Measurements from ENCODE around the gene RARB. TPM values are rescaled to one million over a fixed set of nuclear protein-coding genes. Genes with fewer than 3 reads are reported as not detected.
A peak's percentile ranks its signal among the peaks of the same experiment; 100 is the strongest.

RARB gene
- total RNA-seq, 1 donor from 2014 or later = 15.2 TPM

DNA sequence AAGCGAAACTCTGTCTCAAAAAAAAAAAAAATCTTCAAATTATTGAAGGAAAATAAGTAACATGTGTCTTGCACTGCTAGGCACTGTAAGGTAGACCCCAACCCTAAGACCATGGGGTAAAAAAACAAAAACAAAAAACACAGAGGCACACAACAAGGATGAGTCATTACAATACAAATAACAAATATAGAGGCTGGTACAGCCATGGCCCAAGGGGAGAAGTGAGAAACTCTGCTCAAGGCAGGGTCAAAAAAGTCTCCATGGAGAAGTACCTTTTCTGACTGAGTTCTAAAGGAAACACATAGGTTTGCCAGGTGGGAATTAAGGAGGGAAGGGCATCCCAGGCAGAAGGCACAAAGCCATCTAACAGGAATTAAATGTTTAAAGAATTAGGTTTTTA, 182.1 kb downstream of the RARB start:
- intact Hi-C loops (cut with DNase I) = no loop called here
- DNase-seq (ENCODE audit: low spot score) (no peak), ATAC-seq (no peak)

DNA sequence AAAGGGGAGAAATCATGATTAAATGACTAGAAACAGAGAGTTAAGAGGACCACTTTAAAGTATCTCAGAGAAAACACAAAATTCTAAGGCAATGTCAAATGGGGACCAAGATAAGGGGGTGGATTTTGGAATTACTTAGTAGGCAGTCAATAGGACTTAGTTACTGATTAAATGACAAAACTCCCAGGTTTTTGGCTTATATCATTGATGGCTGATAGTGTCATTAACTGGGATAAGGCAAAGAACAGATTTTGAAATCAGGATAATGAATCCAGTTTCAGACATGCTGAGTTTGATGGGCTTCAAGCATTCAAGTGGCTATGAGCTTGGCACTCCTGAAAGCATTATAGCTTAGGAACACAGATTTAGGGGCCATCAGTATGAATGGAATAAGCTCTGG, 182.7 kb downstream of the RARB start:
- no peak for DNase-seq (ENCODE audit: low spot score)
- intact Hi-C loops (cut with DNase I) = no loop called here
- ATAC-seq = no peak

DNA sequence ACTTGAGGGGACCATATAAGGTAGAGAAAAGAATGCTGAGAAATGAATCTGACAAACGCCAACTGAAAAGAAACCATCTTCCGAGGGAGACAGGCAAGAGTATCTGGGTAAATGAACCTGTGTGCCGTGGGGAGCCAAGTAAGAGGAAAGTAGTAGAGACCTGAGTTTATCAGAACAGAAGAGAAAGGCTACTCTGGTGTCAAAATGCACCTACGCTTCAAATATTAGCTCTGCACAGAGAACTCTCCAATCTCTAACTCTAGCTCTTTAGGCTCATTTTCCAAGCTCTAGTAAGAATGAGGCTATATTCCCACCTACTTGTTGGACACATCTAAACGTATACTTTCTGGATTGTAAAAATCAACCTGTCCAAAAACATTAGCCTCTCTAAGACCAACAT, 183.1 kb downstream of the RARB start:
- DNase-seq (ENCODE audit: low spot score) (no peak), ATAC-seq (no peak)
- intact Hi-C loops (cut with DNase I) = no loop called here

DNA sequence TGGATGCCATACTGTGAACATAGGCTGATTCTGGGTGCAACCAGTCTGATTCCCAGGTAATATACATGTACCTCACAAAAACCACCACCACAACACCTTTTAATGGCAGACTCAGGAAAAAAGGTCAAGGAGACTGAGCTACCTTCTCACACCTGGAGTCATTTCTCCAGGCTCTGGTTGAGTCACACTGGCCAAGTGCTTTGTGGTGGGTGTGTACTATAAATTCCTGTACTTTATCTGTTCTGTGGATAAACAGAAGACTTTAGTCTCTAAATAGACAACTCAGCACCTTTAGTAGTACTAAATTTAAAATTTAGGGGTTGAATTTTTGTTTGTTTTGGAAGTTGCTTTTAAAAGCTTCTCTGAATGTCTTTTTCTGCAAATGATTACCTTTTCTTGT, 190.0 kb downstream of the RARB start:
- intact Hi-C loops (cut with DNase I) = no loop called here

DNA sequence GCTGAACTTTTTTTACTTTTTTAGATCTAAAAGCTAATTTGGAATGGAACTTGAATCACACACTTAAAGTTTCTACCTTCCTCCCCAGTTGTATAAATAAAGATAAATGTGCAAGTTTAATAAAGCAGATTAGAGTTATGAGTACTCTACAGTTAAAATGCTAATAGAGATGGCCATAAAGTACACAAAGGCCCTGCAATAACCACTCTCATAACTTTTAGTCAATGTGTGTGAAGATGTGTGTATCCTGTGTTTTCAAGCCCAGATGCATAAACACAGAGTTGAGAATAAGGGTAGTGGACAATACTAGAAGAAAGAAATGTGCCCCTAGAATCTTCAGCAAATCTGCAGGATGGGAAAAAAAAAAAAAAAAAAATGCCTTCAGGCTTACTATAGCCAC, 191.3 kb downstream of the RARB start:
- DNase-seq (ENCODE audit: low spot score) = no peak
- no peak for ATAC-seq

More for the DNA sequence above, 190.0 kb downstream of the RARB start:
- ATAC-seq (no peak), DNase-seq (ENCODE audit: low spot score) (no peak)

DNA sequence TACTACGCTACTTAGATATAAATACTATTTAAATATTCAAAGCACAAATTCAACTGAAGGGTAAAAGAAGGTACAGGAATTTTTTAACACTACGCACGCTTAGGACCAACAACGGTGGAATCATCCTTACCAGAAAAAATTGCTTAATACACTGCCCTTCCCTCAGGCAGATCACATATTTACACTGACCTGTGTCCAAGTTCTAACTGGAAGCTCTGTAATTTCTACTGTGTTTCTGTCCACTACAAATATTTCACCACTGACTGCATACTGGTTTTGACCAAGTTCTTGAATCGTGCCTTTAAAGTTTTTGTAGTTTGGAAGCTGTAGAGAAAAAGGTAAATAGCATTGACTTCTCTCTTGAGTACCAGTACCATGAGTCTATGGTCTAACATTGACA, 192.4 kb downstream of the RARB start:
- intact Hi-C loops (cut with DNase I) = no loop called here
- DNase-seq (ENCODE audit: low spot score) = no peak
- peak; percentile 64 for ATAC-seq

More for the DNA sequence above, 191.3 kb downstream of the RARB start:
- intact Hi-C loops (cut with DNase I) = no loop called here

DNA sequence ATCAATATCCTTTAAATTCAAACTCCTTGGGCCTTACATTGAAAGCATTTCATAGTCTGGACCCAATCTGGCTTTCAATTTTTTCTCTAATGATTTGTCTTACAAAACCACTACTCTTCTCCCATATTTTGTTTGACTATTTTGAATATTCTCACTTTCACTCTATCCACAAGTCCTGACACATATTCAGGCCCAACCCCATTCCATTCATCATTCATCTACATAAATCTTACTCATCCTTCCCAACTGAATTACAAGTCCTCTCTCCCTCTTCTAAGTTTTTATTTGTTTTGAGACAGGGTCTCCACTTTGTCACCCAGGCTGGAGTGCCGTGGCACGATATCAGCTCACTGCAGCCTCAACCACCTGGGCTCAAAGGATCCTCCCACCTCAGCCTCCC, 193.0 kb downstream of the RARB start:
- intact Hi-C loops (cut with DNase I) = no loop called here
- ATAC-seq (no peak), DNase-seq (ENCODE audit: low spot score) (no peak)

DNA sequence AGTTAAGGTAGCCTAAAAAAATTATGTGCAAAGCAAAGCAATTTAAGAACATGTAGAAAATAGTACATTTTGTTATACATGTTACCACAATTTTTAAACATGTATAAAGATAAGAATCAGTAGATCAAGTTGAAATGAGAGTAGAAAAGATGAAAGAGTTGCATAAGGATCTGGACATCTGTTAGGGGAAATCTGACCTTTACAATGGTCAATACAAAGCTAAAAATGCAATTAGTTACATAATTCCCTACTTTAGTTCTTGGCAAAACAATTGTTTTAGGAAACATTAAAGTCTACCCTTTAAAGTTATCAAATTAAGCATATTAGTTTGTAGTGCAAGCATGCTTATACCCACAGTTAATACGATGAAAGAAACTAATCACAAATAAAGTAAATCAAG, 203.9 kb downstream of the RARB start:
- DNase-seq (ENCODE audit: low spot score) (no peak), ATAC-seq (no peak)
- intact Hi-C loops (cut with DNase I) = no loop called here

DNA sequence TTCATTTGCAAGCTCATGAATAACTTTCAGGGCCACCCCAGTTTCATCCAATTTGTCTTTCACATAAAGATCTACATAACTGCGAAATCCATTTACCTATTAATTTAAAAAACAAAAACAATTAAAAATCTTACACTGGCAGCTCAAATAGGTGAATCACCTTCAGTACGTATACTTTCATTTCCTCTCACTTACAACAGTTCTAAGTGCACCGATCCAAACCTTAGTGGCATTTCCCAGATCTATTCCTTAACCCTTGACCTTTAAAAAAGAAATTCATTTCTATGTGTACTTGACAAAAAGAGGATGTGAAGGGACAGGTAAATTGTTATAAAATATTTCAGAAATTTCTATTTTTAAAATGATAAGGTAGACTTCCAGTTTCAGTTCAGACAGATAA, 205.9 kb downstream of the RARB start:
- DNase-seq (ENCODE audit: low spot score) = no peak

DNA sequence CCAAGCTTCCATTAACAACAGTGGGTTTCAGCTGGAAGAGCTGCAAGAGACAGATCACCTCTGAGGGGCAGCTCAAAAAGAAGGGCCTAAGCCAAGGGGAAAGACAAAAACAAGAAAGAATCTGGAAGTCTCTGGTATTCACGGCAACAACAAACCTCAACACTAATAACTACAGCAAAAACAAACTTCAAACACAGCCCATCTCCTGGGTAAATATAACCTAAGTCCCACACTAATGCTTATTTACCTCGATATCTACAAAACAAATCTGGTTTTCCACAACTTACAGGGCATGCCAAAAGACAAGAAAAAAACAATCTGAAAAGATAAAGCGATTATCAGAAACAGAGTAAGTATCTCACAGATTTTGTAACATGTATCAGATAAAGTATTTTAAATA, 207.0 kb downstream of the RARB start:
- ATAC-seq (no peak), DNase-seq (ENCODE audit: low spot score) (no peak)
- intact Hi-C loops (cut with DNase I) = no loop called here

More for the DNA sequence above, 205.9 kb downstream of the RARB start:
- no peak for ATAC-seq
- intact Hi-C loops (cut with DNase I) = no loop called here

Other genes with a start within 250 kb of the RARB start
- 125 TPM for gene TOP2B, start 236.6 kb downstream of the RARB start, total RNA-seq

Measured in sciatic nerve (tissue), 2 donors.